Measurements from ENCODE around the gene C20orf141. TPM values are rescaled to one million over a fixed set of nuclear protein-coding genes. Genes with fewer than 3 reads are reported as not detected.

Gene C20orf141
- total and polyA plus RNA-seq, 2 experiments from 2014 or later, result not detected

DNA sequence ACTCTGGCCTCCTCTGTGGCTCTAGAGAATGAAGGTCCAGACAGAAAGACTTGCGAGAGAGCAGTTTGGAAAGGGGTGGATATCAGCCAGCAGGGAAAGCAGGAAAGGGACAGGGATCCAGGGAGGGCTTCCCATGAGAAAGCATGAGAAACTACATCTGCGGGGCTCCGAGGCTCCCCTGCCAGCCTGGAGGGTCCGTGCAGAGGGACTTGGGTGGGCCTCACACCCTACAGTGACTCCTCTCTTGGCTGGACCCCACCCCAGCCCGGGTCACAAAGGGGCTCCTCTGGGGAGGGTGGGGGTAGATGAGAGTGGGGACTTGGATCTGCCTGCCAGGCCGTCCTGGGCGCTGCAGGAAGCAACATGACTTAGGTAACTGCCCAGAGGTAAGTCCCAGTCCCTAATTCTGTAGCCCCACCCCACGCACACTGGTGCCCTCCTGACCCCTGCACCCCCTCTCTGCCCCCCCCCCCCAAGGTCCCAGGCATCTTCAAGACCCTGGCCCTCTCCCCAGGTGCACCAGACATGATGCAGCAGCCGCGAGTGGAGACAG lies 1.3 kb downstream of the C20orf141 start, which contains the start of gene TMEM239:
TSS of gene TMEM239 (plus strand) at position 335 of the 553 bp plus-strand sequence. CDS start at position 526, 191 bp downstream.
- Histone ChIP-seq H3K36me3 (no peaks in the 10 kb centered on the region), H3K9me3 (ENCODE audit: low read depth) (no peaks in the 10 kb centered on the region), H3K27ac (no peak within 1 kb of the TSS), H3K4me3 (no peak within 1 kb of the TSS), H3K27me3 (peaks cover 11% of the 10 kb centered on the region), H3K4me1 (ENCODE audit: low read depth) (no peaks in the 10 kb centered on the region)
- DNase-seq (ENCODE audit: low read depth in 1 of 2, low spot score in 1 of 2), result no peak
- TF ChIP-seq, protein P1, sequence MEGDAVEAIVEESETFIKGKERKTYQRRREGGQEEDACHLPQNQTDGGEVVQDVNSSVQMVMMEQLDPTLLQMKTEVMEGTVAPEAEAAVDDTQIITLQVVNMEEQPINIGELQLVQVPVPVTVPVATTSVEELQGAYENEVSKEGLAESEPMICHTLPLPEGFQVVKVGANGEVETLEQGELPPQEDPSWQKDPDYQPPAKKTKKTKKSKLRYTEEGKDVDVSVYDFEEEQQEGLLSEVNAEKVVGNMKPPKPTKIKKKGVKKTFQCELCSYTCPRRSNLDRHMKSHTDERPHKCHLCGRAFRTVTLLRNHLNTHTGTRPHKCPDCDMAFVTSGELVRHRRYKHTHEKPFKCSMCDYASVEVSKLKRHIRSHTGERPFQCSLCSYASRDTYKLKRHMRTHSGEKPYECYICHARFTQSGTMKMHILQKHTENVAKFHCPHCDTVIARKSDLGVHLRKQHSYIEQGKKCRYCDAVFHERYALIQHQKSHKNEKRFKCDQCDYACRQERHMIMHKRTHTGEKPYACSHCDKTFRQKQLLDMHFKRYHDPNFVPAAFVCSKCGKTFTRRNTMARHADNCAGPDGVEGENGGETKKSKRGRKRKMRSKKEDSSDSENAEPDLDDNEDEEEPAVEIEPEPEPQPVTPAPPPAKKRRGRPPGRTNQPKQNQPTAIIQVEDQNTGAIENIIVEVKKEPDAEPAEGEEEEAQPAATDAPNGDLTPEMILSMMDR (IDR thresholded peaks at IDR 0.05; ENCODE audit: low read depth, low read length), result no peak

DNA sequence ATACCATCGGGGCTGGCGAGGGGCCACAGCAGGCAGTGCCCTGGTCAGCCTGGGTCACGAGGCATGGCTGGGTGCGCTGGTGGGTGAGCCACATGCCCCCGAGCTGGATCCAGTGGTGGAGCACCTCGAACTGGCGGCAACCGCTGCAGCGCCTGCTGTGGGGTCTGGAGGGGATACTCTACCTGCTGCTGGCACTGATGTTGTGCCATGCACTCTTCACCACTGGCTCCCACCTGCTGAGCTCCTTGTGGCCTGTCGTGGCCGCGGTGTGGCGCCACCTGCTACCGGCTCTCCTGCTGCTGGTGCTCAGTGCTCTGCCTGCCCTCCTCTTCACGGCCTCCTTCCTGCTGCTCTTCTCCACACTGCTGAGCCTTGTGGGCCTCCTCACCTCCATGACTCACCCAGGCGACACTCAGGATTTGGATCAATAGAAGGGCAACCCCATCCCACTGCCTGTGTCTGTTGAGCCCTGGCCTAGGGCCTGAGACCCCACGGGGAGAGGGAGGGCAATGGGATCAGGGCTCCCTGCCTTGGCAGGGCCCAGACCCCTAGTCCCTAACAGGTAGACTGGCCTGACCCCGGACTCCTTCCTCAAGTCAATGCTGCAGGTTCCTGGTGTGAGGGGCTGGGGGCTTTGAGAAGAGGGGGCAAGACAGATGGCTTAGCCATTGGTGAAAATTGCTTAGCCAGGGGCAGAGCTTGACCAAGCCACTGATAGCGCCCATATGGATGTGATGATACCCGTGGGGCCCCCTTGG lies 2.0 kb downstream of the C20orf141 start:
- Histone ChIP-seq H3K4me3 (no peak overlapping the region), H3K36me3 (no peaks in the 10 kb centered on the region), H3K27me3 (peaks cover 17% of the 10 kb centered on the region), H3K27ac (no peak overlapping the region), H3K4me1 (ENCODE audit: low read depth) (no peaks in the 10 kb centered on the region), H3K9me3 (ENCODE audit: low read depth) (no peaks in the 10 kb centered on the region)
- no peak for DNase-seq (ENCODE audit: low read depth in 1 of 2, low spot score in 1 of 2)
- TF ChIP-seq, protein P1 (IDR thresholded peaks at IDR 0.05; ENCODE audit: low read depth, low read length), result peak; percentile 3

DNA sequence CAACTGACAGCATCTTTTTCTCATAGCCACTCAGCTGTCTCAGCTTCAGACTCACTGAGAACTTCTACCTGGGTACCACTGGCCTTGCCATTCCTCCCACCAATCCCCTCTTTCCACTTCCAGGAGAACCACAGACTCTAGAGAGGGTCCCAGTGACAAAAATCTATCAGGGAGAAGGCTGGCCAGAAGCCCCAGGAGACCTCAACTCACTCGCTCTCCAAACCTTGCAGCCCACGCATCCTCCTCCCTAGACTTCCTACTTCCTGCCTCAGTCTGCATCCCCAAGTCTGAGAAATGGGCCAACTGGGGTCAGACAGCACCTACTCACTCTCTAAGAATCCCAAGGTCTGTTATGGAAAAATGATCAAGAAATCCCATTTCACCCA lies 2.5 kb downstream of the C20orf141 start:
- DNase-seq (ENCODE audit: low read depth in 1 of 2, low spot score in 1 of 2), result no peak
- no peaks in the 10 kb centered on the region for H3K9me3 ChIP-seq (ENCODE audit: low read depth)
- no peaks in the 10 kb centered on the region for H3K36me3 ChIP-seq
- H3K4me3 ChIP-seq, result no peak overlapping the region
- H3K4me1 ChIP-seq (ENCODE audit: low read depth), result no peaks in the 10 kb centered on the region
- H3K27ac ChIP-seq, result no peak overlapping the region
- TF ChIP-seq, protein P1 (IDR thresholded peaks at IDR 0.05; ENCODE audit: low read depth, low read length), result no peak
- peaks cover 23% of the 10 kb centered on the region for H3K27me3 ChIP-seq

- H3K27ac ChIP-seq, result no peak overlapping the region
- H3K4me1 ChIP-seq (ENCODE audit: low read depth), result no peaks in the 10 kb centered on the region
- H3K4me3 ChIP-seq, result no peak overlapping the region
- H3K9me3 ChIP-seq (ENCODE audit: low read depth), result no peaks in the 10 kb centered on the region
- H3K36me3 ChIP-seq, result no peaks in the 10 kb centered on the region
- DNase-seq (ENCODE audit: low read depth in 1 of 2, low spot score in 1 of 2), result peak in 1 of 2 donors; percentile 49
- peaks cover 23% of the 10 kb centered on the region for H3K27me3 ChIP-seq
- TF ChIP-seq, protein P1 (IDR thresholded peaks at IDR 0.05; ENCODE audit: low read depth, low read length), result no peak
These were observed 3.3 kb downstream of the C20orf141 start for GRCh38 chr20:2817891-2818595.

- TF ChIP-seq, protein P1 (IDR thresholded peaks at IDR 0.05; ENCODE audit: low read depth, low read length), result no peak
- no peak overlapping the region for H3K4me3 ChIP-seq
- no peak overlapping the region for H3K27ac ChIP-seq
- no peaks in the 10 kb centered on the region for H3K36me3 ChIP-seq
- peaks cover 23% of the 10 kb centered on the region for H3K27me3 ChIP-seq
- H3K9me3 ChIP-seq (ENCODE audit: low read depth), result no peaks in the 10 kb centered on the region
- DNase-seq (ENCODE audit: low read depth in 1 of 2, low spot score in 1 of 2), result peak in 1 of 2 donors; percentile 95
- no peaks in the 10 kb centered on the region for H3K4me1 ChIP-seq (ENCODE audit: low read depth)
These were observed 5.5 kb downstream of the C20orf141 start for GRCh38 chr20:2820084-2820895.
